SK-N-SH (cell line): Measurements from ENCODE around the gene PRIMPOL. TPM values are rescaled to one million over a fixed set of nuclear protein-coding genes. Genes with fewer than 3 reads are reported as not detected.

Experiments used
- CTCF ChIA-PET: fragments of 300-600, 350-600 bp; formaldehyde crosslinking; extraction: SDS; loops from one replicate; lab custom pipeline; 2021; lab: Yijun Ruan, JAX
- POLR2A ChIA-PET: fragments of 350-600 bp; sonication (Branson Sonifier 250); formaldehyde crosslinking; extraction: SDS; loops from one replicate; lab custom pipeline; 2020; ENCODE audit warnings: antibody characterized with exemption, inconsistent platforms; lab: Yijun Ruan, JAX
- DNase-seq: peaks from one replicate; pipeline ENCODE4 v3.0.0; 2012
- H2AFZ ChIP-seq: fragments of 200-600 bp; sonication (generic); 2 replicates; pipeline ENCODE4 v1.8.1; 2016; ENCODE audit warnings: antibody characterized with exemption, mild to moderate bottlenecking, low read depth
- H3F3A ChIP-seq: fragments of 200-600 bp; sonication (generic); replicated peaks from 2 replicates; pipeline ENCODE3; 2016; ENCODE audit warnings: antibody characterized with exemption, mild to moderate bottlenecking; ENCODE audit not compliant: insufficient read depth
- H3K27ac ChIP-seq, 2 experiments: fragments of 200-500 bp in 1 of 2; fragments of 200-600 bp in 1 of 2; sonication (Bioruptor generic) in 1 of 2; sonication (generic), shearing (Covaris generic) in 1 of 2; 2 replicates each; pipeline versions ENCODE4 v1.5.1 to v1.6.1; 2014 to 2016; ENCODE audit warnings: low read depth in 2 of 2, inconsistent platforms in 1 of 2, low read length in 1 of 2, mild to moderate bottlenecking in 1 of 2, mixed read lengths in 1 of 2
- H3K27me3 ChIP-seq: fragments of 200-600 bp; sonication (generic), shearing (Covaris generic); 2 replicates; pipeline ENCODE4 v1.6.1; 2016; ENCODE audit warnings: mixed run types; ENCODE audit not compliant: insufficient read depth
- H3K36me3 ChIP-seq, 2 experiments: fragments of 200-500 bp in 1 of 2; fragments of 200-600 bp in 1 of 2; sonication (Bioruptor generic) in 1 of 2; sonication (generic) in 1 of 2; replicated peaks in 1 of 2; 2 replicates each; pipeline versions ENCODE3 to v1.5.1; 2014 to 2016; ENCODE audit warnings: low read length in 1 of 2, mild to moderate bottlenecking in 1 of 2; ENCODE audit not compliant: insufficient read depth in 2 of 2, control insufficient read depth in 1 of 2
- H3K4me1 ChIP-seq, 2 experiments: fragments of 200-500 bp in 1 of 2; fragments of 200-600 bp in 1 of 2; sonication (Bioruptor generic) in 1 of 2; sonication (generic), shearing (Covaris generic) in 1 of 2; 2 replicates each; pipeline versions ENCODE4 v1.5.1 to v1.6.1; 2014 to 2016; ENCODE audit warnings: low read depth in 1 of 2, low read length in 1 of 2, mixed run types in 1 of 2; ENCODE audit not compliant: insufficient read depth in 2 of 2, control insufficient read depth in 1 of 2
- H3K4me2 ChIP-seq: fragments of 200-600 bp; sonication (generic), shearing (Covaris generic); 2 replicates; pipeline ENCODE4 v1.6.1; 2017; ENCODE audit warnings: mixed run types
- H3K4me3 ChIP-seq, 2 experiments: fragments of 200-500 bp in 1 of 2; fragments of 200-600 bp in 1 of 2; sonication (Bioruptor generic) in 1 of 2; sonication (generic), shearing (Covaris generic) in 1 of 2; 2 replicates each; pipeline versions ENCODE4 v1.5.1 to v1.8.1; 2014 to 2016; ENCODE audit warnings: low read depth in 2 of 2, inconsistent platforms in 1 of 2, low read length in 1 of 2, mild to moderate bottlenecking in 1 of 2, mixed read lengths in 1 of 2, moderate library complexity in 1 of 2
- H3K79me2 ChIP-seq: fragments of 200-600 bp; sonication (generic); 2 replicates; pipeline ENCODE4 v1.8.1; 2017; ENCODE audit warnings: mild to moderate bottlenecking; ENCODE audit not compliant: insufficient read depth
- H3K9ac ChIP-seq: fragments of 200-600 bp; sonication (generic); 2 replicates; pipeline ENCODE4 v1.6.1; 2017; ENCODE audit warnings: mixed run types
- H3K9me2 ChIP-seq: fragments of 200-600 bp; sonication (generic); 2 replicates; pipeline ENCODE4 v1.6.1; 2017; ENCODE audit warnings: mixed run types
- H3K9me3 ChIP-seq: fragments of 200-600 bp; sonication (generic); 2 replicates; pipeline ENCODE4 v1.6.1; 2017; ENCODE audit warnings: mixed run types, mild to moderate bottlenecking, moderate library complexity
- H4K20me1 ChIP-seq: fragments of 200-600 bp; sonication (generic); 2 replicates; pipeline ENCODE4 v1.6.1; 2017; ENCODE audit warnings: mild to moderate bottlenecking, mixed run types; ENCODE audit not compliant: insufficient read depth
- EZH2phosphoT487 ChIP-seq: fragments of 200-600 bp; sonication (generic); IDR thresholded peaks from 2 replicates; pipeline ENCODE4 v1.6.1; 2017; ENCODE audit warnings: low read depth, mixed run types, mild to moderate bottlenecking, antibody characterized with exemption, moderate library complexity, borderline replicate concordance
- FOSL2 ChIP-seq: IDR thresholded peaks from 2 replicates; pipeline ENCODE4 v1.4.0; 2012; ENCODE audit warnings: low read depth, mild to moderate bottlenecking, moderate library complexity, borderline replicate concordance
- FOXM1 ChIP-seq: IDR thresholded peaks from 2 replicates; pipeline ENCODE4 v1.4.0; 2012; ENCODE audit warnings: low read depth, mild to moderate bottlenecking
- GABPA ChIP-seq: IDR thresholded peaks from 2 replicates; pipeline ENCODE4 v1.4.0; 2012; ENCODE audit warnings: low read depth, mild to moderate bottlenecking
- GATA2 ChIP-seq: sonication (generic); formaldehyde crosslinking; IDR thresholded peaks from 2 replicates; pipeline ENCODE4 v1.5.0; 2020; ENCODE audit warnings: mild to moderate bottlenecking, missing genetic modification reagents
- IRF3 ChIP-seq: fragments of 150-350 bp; IDR thresholded peaks from 2 replicates; pipeline ENCODE4 v1.6.1; 2016; ENCODE audit warnings: mild to moderate bottlenecking, low read depth, low read length
- JUND ChIP-seq: IDR thresholded peaks from 2 replicates; pipeline ENCODE4 v1.4.0; 2012
- MEF2A ChIP-seq: IDR thresholded peaks from 2 replicates; pipeline ENCODE4 v1.4.0; 2012; ENCODE audit warnings: low read depth, borderline replicate concordance
- NRF1 ChIP-seq: IDR thresholded peaks from 2 replicates; pipeline ENCODE4 v1.6.1; 2012; ENCODE audit warnings: low read depth, mild to moderate bottlenecking, low read length
- POLR2AphosphoS5 ChIP-seq: IDR thresholded peaks from 2 replicates; pipeline ENCODE4 v1.6.1; 2012; ENCODE audit warnings: low read depth, low read length
- RAD21 ChIP-seq: IDR thresholded peaks from 2 replicates; pipeline ENCODE4 v1.6.1; 2012; ENCODE audit warnings: mild to moderate bottlenecking, low read length
- RCOR1 ChIP-seq: fragments of 150-350 bp; IDR thresholded peaks from 2 replicates; pipeline ENCODE4 v1.6.1; 2017; ENCODE audit warnings: antibody characterized with exemption, low read length
- REST ChIP-seq: IDR thresholded peaks from 2 replicates; pipeline ENCODE4 v1.6.1; 2012; ENCODE audit warnings: mild to moderate bottlenecking, low read depth, low read length, moderate library complexity
- RXRA ChIP-seq: IDR thresholded peaks from 2 replicates; pipeline ENCODE4 v1.4.0; 2012; ENCODE audit warnings: low read depth, mild to moderate bottlenecking, borderline replicate concordance
- SIN3A ChIP-seq: IDR thresholded peaks from 2 replicates; pipeline ENCODE4 v1.6.1; 2012; ENCODE audit warnings: low read depth, mild to moderate bottlenecking, low read length, moderate library complexity, borderline replicate concordance
- SMC3 ChIP-seq: IDR thresholded peaks from 2 replicates; pipeline ENCODE4 v1.6.1; 2012; ENCODE audit warnings: low read depth, low read length, improper control_type of control experiment
- USF1 ChIP-seq: IDR thresholded peaks from 2 replicates; pipeline ENCODE4 v1.4.0; 2012; ENCODE audit warnings: low read depth, borderline replicate concordance
- YY1 ChIP-seq: IDR thresholded peaks from 2 replicates; pipeline ENCODE4 v1.4.0; 2012; ENCODE audit warnings: low read depth, mild to moderate bottlenecking
- ZBTB33 ChIP-seq: IDR thresholded peaks from 2 replicates; pipeline ENCODE4 v1.4.0; 2012; ENCODE audit warnings: low read depth, borderline replicate concordance
- WGBS: methylation state at CpG from one replicate; pipeline ENCODE4 v1.1.6; 2017; ENCODE audit warnings: low lambda C conversion rate; 5-methylcytosine and 5-hydroxymethylcytosine counted together
- polyA plus RNA-seq, 3 experiments: library from polyadenylated mRNA; depleted of rRNA; stranded (reverse); fragments of >200 nt; gene quantifications; 2 replicates each; pipeline ENCODE4 v1.2.3, GENCODE V29; 2012

The PRIMPOL gene
- polyA plus RNA-seq, 1 of the 3 experiments (the other 2 are of a cell fraction), result 8.0 TPM

GRCh38 chr4:184632842-184633241 is 16.7 kb upstream of the PRIMPOL start:
- peaks cover 19% of the 10 kb centered on the region for H3K79me2 ChIP-seq
- 93% methylated on average over 1 of the region's 1 CpG for WGBS
- CTCF ChIA-PET, result no interaction called here
- H2AFZ ChIP-seq, result no peak overlapping the region
- no peak overlapping the region for H3K27ac ChIP-seq
- no peak overlapping the region for H3K4me2 ChIP-seq
- no peaks in the 10 kb centered on the region for H3K9me2 ChIP-seq
- H3K9me3 ChIP-seq, result no peaks in the 10 kb centered on the region
- POLR2A ChIA-PET, result no interaction called here
- TF ChIP-seq REST, result no peak
- TF ChIP-seq GABPA, result no peak
- TF ChIP-seq POLR2AphosphoS5, result no peak
- no peak for TF ChIP-seq FOSL2
- no peak for TF ChIP-seq RAD21
- H4K20me1 ChIP-seq, result no peaks in the 10 kb centered on the region
- DNase-seq, result no peak
- no peak overlapping the region for H3K4me3 ChIP-seq
- H3K4me1 ChIP-seq, result no peaks in the 10 kb centered on the region; a peak in 1 of 4 replicates
- no peaks in the 10 kb centered on the region for H3F3A ChIP-seq
- no peaks in the 10 kb centered on the region for H3K27me3 ChIP-seq
- peaks cover 80 to 92% of the 10 kb centered on the region in 2 experiments for H3K36me3 ChIP-seq
- H3K9ac ChIP-seq, result no peak overlapping the region

- no peak overlapping the region for H3K27ac ChIP-seq
- H3K79me2 ChIP-seq, result peaks cover 42% of the 10 kb centered on the region
- peaks cover 8% of the 10 kb centered on the region; the same call in 1 of the 2 replicates for H4K20me1 ChIP-seq
- no peak overlapping the region for H3K4me3 ChIP-seq
- no peaks in the 10 kb centered on the region for H3K27me3 ChIP-seq
- H3K9me3 ChIP-seq, result no peaks in the 10 kb centered on the region
- 87% methylated on average over 3 of the region's 3 CpGs for WGBS
- H3K9me2 ChIP-seq, result no peaks in the 10 kb centered on the region
- peaks cover 72 to 73% of the 10 kb centered on the region in 2 experiments for H3K36me3 ChIP-seq
- CTCF ChIA-PET, result interaction anchor here (1.6 kb wide), 1 partner anchor 371 kb away, joined by 5 read pairs; no protein-coding TSS in a partner anchor
- no peak overlapping the region for H2AFZ ChIP-seq
- H3F3A ChIP-seq, result no peaks in the 10 kb centered on the region
- H3K4me1 ChIP-seq, result no peaks in the 10 kb centered on the region; a peak in 1 of 4 replicates
- POLR2A ChIA-PET, result no interaction called here
- H3K4me2 ChIP-seq, result no peak overlapping the region
- DNase-seq, result no peak
- no peak overlapping the region for H3K9ac ChIP-seq
- TF ChIP-seq ZBTB33 (no peak), IRF3 (no peak), FOSL2 (no peak), EZH2phosphoT487 (no peak), GATA2 (CRISPR knock-in tag) (no peak), SIN3A (no peak), MEF2A (no peak), SMC3 (no peak), FOXM1 (no peak), POLR2AphosphoS5 (no peak), JUND (no peak), NRF1 (no peak), USF1 (no peak), RXRA (no peak), RCOR1 (no peak), YY1 (no peak)
Measured at GRCh38 chr4:184635381-184635780, 14.2 kb upstream of the PRIMPOL start.
